SH-SY5Y (cell line): ENCODE measurements around the gene LAMC2.

Experiments used
- GATA2 ChIP-seq: IDR thresholded peaks from 2 replicates; pipeline ENCODE4 v1.6.1; 2011; ENCODE audit warnings: mild to moderate bottlenecking, low read depth, low read length
- GATA3 ChIP-seq: IDR thresholded peaks from 2 replicates; pipeline ENCODE4 v1.6.1; 2011; ENCODE audit warnings: low read depth, mild to moderate bottlenecking, low read length, moderate library complexity

- no peak for TF ChIP-seq GATA3
- no peak for TF ChIP-seq GATA2
Measured at GRCh38 chr1:183230413-183230812, 44.3 kb downstream of the LAMC2 start.
